HG02571 (cell line): ENCODE results near the gene MACROD2.
A peak's percentile ranks its signal among the peaks of the same experiment; 100 is the strongest.
"Not testable (repeated sequence)": the region's sequence is repeated elsewhere in the genome, so short reads cannot be mapped to it uniquely, and the experiment has no call there.

Source experiments
- ATAC-seq: cut with Tn5 transposase; IDR thresholded peaks from one replicate; pipeline ENCODE4 v1.9.1; 2021; ENCODE audit warnings: mild to moderate bottlenecking, moderate library complexity; ENCODE audit not compliant: unreplicated experiment

Gene MACROD2

DNA sequence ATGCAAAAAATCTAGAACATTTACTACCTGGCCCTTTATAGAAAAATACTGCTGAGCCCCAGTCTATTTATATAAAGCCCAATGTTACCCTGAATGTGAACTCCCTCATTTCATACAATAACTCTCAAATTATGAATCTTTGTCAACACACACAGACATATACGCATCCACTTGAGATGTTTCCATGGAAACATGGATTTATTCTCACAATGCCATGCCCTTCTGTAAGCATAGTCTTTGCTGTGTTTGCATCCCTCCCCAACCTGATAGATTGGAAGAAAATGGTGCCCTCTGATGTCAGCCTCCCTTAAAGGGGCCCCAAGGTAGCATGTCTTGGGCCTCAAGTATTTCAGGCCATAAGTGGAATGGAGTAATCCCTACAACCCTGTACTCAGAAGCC, 2004.8 kb downstream of the MACROD2 start:
- ATAC-seq: no peak

DNA sequence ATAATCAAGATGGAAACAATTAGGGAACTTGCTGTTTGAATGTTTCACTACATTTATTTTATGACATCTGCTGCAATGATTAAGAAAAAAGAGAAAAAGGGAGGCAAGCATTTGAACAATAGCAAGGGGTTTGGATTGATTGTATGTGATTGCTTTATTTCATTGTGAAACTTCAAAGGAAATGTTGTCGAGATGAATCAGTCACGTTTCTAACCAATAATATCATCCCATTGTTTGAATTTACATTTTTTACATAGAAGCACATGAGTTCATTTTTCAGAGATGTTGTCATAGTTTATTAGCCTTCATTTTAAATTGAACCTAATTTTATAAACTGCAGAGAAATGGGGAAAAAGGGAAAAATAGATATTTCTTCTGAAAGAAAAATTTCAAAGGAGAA, 2006.0 kb downstream of the MACROD2 start:
- ATAC-seq: no peak

DNA sequence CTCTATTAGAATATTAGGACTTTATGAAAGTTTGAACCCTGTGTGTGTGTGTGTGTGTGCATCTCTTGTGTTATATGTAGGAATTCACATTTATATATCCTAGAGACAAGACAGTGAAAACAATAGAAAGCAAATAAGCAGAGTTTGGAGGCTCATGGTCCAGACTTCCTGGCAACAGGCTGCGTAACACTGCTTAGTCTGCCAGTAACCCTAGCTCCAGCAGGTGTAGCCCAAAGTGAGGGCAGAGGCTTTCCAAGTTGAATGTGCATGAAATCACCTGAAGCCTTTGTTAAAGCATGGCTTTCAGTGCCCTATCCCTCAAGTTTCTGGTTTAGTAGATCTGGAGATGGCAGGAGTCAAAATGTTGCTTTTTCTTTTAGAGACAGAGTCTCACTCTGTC, 2008.0 kb downstream of the MACROD2 start:
- no peak for ATAC-seq

GRCh38 chr20:16004108-16004854, 2009.0 kb downstream of the MACROD2 start:
- ATAC-seq: no peak

DNA sequence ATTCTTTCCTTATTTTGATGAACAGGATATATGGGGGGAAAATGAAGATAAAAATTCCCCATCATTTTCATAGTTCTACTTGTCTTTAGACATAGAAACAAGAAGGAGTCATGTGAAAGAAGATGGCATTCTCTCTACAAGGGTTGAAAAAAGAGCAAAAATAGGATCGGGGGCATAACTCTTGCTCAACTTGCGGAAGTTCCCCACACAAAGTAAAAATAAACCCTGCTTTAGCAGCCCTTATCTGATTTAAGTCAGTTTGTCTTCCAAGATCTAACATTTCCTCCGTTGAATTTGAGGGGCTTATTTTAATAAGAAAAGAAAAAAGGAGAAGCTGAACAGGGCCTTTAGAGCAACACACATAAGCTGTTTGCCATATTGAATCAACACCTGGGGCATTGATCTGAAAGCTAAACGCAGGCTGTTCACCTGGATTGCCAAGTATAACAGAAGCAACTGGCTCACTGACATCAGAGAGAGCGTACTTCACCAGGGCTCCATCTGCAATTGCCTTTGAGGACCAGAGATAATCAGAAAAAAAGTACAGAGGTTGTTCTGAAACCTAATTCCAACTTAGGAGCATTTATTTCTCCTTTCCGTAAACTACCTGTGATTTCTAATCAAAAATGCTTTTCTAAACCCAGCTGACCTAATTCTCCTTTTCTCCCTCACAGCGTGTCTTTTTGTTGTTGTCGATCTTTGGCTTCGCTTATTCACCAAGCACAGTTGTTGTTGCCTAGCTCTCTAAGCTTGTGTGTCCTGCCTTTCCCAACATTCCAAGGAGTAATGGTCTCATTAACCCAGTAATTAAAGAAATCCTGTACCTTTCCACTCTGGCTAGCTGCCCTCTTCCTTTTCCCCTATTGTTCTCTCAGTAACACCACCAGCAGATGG, 2010.0 kb downstream of the MACROD2 start:
- no peak for ATAC-seq

DNA sequence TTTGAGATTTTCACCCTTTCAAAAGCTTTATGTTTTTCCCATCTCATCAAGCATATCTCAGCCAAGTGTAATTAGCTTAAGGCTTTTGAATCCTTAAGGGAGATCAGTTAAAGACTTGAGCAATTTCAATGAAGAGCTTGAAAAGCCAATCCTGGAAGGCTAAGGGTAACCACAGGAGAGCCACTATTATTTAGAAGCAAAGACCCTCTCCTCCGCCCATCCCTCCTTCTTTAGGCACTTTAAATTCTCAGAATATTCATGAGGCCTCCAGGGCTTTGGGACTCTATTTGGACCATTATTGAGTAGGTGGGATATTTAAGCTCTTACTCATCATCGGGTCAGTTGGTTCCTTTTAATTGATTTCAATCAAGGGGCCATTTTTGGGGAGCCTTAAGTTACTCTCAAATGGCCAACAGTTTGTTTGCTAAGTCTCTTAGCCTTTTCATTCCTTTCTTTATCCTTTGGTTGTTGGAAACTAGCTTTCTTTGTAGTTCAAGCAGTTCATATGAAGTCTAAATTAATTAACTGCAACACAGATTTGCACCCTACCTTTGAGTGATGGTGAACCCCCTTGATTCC, 2010.7 kb downstream of the MACROD2 start:
- ATAC-seq: no peak

- ATAC-seq: peak; percentile 93
Observed at GRCh38 chr20:16007164-16007563, 2011.8 kb downstream of the MACROD2 start.

- no peak for ATAC-seq
Observed at GRCh38 chr20:16007962-16008361, 2012.6 kb downstream of the MACROD2 start.

GRCh38 chr20:16011056-16011455, 2015.7 kb downstream of the MACROD2 start:
- ATAC-seq: no peak

DNA sequence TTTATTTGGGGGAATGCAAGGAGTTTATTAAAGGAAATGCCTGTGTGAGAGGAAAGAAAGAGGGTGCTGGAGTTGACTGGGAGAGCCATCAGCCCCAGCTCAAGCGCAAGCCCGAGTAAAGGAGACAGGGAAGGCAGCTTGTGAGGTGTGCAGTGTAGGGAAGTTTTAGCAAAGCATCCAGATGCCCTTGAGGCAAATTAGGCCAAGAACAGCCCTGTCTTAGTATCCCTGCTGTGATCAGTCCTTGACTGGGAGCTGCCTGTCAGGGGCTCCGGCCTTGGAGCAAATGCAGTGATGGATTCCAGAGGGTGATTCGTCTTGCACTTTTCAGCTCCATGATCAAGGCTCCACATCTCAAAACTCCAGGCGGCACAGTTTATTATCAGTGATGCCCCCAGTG, 2016.2 kb downstream of the MACROD2 start:
- no peak for ATAC-seq

DNA sequence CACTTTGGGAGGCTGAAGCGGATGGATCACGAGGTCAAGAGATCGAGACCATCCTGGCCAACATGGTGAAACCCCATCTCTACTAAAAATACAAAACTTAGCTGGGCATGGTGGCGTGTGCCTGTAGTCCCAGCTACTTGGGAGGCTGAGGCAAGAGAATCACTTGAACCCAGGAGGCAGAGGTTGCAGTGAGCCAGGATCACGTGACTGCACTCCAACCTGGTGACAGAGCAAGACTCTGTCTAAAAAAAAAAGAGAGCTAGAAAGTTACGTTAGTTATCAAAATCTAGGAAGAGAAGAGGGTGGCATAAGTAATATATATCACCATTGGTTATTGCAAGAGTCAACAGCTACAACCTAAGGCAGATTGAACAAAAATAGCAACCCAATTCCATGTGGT, 2017.6 kb downstream of the MACROD2 start:
- ATAC-seq: not testable (repeated sequence)

GRCh38 chr20:16013631-16014030, 2018.3 kb downstream of the MACROD2 start:
- no peak for ATAC-seq

GRCh38 chr20:16014436-16014835, 2019.1 kb downstream of the MACROD2 start:
- no peak for ATAC-seq

DNA sequence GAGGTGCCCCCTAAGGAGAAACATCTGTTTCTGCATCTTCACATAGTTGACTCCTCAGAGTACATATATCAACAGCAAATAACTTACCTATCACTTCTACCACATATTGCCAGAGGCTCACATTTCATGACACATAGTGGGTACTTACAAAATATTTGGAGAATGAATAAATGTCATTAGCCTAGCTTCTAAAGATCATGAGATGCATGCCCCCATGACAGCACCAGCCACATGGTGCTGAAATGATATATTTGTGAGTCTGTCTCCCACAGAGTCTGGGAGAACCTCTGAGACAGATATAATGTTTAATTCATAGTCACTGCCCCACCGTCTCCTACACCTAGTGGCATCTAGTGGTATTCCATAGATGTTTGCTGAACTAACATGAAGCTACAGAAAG, 2022.3 kb downstream of the MACROD2 start:
- no peak for ATAC-seq

DNA sequence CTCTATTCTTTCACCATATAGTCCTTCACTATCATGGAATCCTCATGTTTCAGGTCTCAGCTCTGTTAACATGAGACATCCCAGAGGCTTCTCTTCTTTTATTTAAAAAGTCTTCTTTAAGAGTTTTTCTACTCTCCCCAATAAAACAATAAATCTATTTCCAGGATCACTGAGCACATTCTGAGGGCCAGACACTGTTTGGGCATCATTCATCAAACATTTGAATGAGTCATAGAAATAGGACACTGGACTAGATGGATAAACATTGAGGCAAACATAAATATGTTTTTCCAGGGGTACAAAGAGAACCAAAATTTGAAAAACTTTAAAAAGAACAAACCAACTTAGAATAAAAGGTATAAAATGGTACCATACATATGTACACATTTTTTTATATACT, 2023.6 kb downstream of the MACROD2 start:
- ATAC-seq: no peak

DNA sequence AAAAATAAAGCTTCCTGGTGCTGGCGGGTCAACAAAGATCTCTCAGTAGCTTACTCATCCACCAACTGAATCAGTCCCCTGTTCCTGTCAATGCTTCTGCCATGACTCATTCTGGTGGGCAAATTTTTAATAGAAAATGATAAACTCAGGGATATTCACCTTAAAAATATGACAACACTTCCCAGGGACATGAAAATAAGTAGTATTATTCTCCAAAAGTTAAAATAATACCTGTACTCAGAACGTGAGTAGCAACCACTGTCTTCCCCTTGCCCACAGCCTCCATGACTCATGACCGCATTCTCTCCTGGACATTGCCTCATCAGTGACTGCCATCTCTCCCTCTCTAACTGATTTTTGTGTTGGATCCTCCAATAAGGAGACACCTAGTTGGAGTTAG, 2025.7 kb downstream of the MACROD2 start:
- ATAC-seq: no peak

- ATAC-seq: no peak
Observed at GRCh38 chr20:16025084-16025483, 2029.8 kb downstream of the MACROD2 start.

DNA sequence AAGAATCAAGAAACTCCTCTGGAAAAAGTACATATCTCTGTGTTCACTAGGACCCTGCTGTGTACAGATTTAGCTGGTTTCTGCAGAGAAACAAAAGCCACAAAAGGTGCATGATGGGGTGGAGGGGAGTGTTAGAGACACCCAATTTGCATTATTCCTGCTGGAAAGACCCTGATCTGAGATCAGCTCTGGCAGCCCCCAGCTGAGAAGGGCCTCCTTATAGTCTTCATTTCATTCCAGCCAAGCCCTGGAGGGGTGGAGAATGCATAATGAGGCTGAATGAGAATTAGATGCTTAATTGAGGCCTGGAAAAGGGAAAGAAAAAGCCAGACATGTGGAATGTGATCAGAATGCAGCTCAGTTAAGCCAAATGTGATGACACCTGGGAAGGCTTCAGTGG, 2032.4 kb downstream of the MACROD2 start:
- ATAC-seq: no peak

DNA sequence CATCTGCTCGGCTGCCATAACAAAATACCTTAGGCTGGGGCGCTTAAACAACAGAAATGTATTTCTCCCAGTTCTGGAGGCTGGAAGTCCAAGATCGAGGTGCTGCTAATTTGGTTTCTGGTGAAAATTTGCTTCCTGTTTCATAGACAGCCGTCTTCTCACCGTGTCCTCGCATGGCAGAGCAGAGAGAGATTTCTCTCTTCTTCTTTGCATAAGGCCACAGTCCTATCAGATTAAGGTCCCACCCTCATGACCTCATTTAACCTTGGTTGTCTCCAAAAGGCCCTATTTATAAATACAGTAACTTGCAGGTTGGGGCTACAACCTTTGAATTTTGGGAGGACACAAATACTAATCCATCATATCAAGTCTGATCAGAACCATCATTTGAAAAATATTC, 2033.6 kb downstream of the MACROD2 start:
- ATAC-seq: no peak

- no peak for ATAC-seq
Observed at GRCh38 chr20:16030253-16030652, 2034.9 kb downstream of the MACROD2 start.

GRCh38 chr20:16035576-16035975, 2040.3 kb downstream of the MACROD2 start:
- no peak for ATAC-seq

- ATAC-seq: no peak
Observed at GRCh38 chr20:16036331-16036730, 2041.0 kb downstream of the MACROD2 start.
